ENCODE data around the gene NIT1. TPM values are rescaled to one million over a fixed set of nuclear protein-coding genes. Genes with fewer than 3 reads are reported as not detected.

Gene NIT1
- total and polyA plus RNA-seq, 8 donors = 17.9 to 48.4 (median 20.1) TPM

GRCh38 chr1:161091093-161091492 is 26.8 kb upstream of the NIT1 start:
- Histone ChIP-seq H3K36me3 (no peaks in the 10 kb centered on the region), H3K4me1 (peaks cover 0 to 19% (median 14%) of the 10 kb centered on the region in 3 donors), H3K4me3 (no peak overlapping the region), H3K9me3 (no peaks in the 10 kb centered on the region), H3K27me3 (no peaks in the 10 kb centered on the region), H3K27ac (no peak overlapping the region)
- 82 to 87% methylated on average over 5 of the region's 5 CpGs for WGBS, 2 donors
- FAIRE-seq = no peak
- DNase-seq = peak in 1 of 6 donors; percentile 22
- no peak for ATAC-seq
- intact Hi-C loops (cut with DNase I) = loop anchor here in 1 of 3 donors (10.0 kb wide), 1 partner anchor 96 kb away; no protein-coding TSS in a partner anchor
- TF ChIP-seq CTCF (IDR thresholded peaks at IDR 0.05) = no peak

DNA sequence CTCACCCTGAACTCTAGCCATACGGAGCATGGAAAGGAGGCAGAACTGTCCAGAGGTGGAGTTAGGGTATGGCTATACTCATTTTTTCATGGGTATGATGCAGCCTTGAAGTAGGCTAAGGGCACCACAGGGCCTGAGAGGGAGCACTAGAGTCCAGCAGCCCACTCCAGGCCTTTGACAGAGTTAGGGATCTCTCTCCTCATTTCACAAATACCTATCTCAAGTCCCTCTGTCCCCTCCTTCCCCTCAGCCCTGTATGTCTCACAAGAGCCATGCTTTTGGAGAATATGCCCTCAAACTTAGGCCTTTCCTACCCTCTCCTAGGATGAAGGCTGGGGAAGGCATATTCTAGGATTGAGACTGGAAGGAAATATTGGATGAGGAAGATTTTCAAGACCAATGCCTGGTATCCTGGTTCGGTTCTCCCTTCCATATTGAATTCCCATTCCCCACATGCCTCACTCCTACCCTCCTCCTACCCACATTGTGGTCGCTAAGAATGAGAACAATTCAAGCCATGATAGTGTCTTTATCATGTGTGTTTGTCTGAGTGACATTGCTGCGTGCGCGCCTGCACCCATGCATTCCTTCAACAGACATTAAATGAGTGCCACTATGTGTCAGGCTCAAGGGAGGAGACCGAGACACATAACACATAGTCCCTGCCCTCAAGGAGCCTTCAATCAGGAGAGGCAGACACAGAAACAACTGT is 26.0 kb upstream of the NIT1 start:
- ATAC-seq (no peak), FAIRE-seq (no peak), DNase-seq (peak in 1 of 6 donors; percentile 8)
- Histone ChIP-seq H3K4me3 (no peak overlapping the region), H3K4me1 (peaks cover 0 to 15% (median 14%) of the 10 kb centered on the region in 3 donors), H3K27ac (no peak overlapping the region), H3K36me3 (no peaks in the 10 kb centered on the region), H3K9me3 (no peaks in the 10 kb centered on the region), H3K27me3 (no peaks in the 10 kb centered on the region)
- no peak for TF ChIP-seq CTCF (IDR thresholded peaks at IDR 0.05)
- intact Hi-C loops (cut with DNase I) = loop anchor here in 1 of 3 donors (10.0 kb wide), 1 partner anchor 97 kb away; no protein-coding TSS in a partner anchor
- 88 to 95% methylated on average over 7 of the region's 7 CpGs for WGBS, 2 donors

- no peak for FAIRE-seq
- H3K36me3 ChIP-seq = no peaks in the 10 kb centered on the region
- no peak for TF ChIP-seq CTCF (IDR thresholded peaks at IDR 0.05)
Observed at GRCh38 chr1:161092621-161093028, 25.3 kb upstream of the NIT1 start.

DNA sequence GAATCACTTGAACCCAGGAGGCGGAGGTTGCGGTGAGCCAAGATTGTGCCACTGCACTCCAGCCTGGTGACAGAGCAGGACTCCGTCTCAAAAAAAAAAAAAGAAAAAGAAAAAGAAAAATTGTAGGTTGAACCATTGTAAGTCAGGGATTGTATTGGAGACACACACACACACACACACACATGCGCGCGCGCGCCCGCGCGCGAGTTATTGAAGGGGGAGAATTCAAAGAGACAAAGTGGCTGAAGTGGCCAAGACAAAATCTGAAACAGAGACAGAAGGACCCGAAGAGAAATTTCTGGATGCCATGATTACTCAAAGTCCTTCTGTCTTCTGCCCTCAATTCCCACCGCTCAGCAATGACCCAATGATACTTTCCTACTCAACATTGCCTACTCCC is 23.4 kb upstream of the NIT1 start:
- Histone ChIP-seq H3K27ac (no peak overlapping the region), H3K4me3 (no peak overlapping the region), H3K4me1 (peaks cover 0 to 17% (median 12%) of the 10 kb centered on the region in 3 donors), H3K9me3 (no peaks in the 10 kb centered on the region), H3K36me3 (no peaks in the 10 kb centered on the region), H3K27me3 (no peaks in the 10 kb centered on the region)
- TF ChIP-seq CTCF (IDR thresholded peaks at IDR 0.05) = no peak
- DNase-seq (peak in 1 of 6 donors; percentile 10), ATAC-seq (no peak), FAIRE-seq (no peak)
- 90 to 94% methylated on average over 14 of the region's 14 CpGs for WGBS, 2 donors
- intact Hi-C loops (cut with DNase I) = loop anchor here in 1 of 3 donors (10.0 kb wide), 1 partner anchor 100 kb away; no protein-coding TSS in a partner anchor

More at GRCh38 chr1:161092621-161093028, 25.3 kb upstream of the NIT1 start:
- Histone ChIP-seq H3K27me3 (no peaks in the 10 kb centered on the region), H3K27ac (no peak overlapping the region), H3K4me3 (no peak overlapping the region), H3K4me1 (peaks cover 0 to 17% (median 15%) of the 10 kb centered on the region in 3 donors), H3K9me3 (no peaks in the 10 kb centered on the region)
- ATAC-seq (no peak), DNase-seq (peak in 1 of 6 donors; percentile 21)
- WGBS, 2 donors = 71 to 72% methylated on average over 3 of the region's 3 CpGs
- intact Hi-C loops (cut with DNase I) = loop anchor here in 1 of 3 donors (10.0 kb wide), 1 partner anchor 98 kb away; no protein-coding TSS in a partner anchor

DNA sequence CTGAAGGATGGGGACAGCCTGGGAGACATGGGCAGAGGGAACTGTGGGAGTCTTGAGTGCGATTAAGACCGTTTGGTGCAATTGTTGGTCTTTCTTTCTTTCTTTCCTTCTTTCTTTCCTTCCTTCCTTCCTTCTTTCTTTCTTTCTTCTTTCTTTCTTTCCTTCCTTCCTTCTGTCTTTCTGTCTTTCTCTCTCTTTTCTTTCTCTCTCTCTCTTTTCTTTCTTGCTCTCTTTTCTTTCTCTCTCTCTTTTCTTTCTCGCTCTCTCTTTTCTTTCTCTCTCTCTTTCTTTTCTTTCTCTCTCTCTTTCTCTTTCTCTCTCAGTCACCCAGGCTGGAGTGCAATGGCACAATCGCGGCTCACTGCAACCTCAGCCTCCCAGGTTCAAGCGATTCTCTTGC is 22.7 kb upstream of the NIT1 start:
- H3K36me3 ChIP-seq = no peaks in the 10 kb centered on the region
- no peaks in the 10 kb centered on the region for H3K27me3 ChIP-seq
- no peak for FAIRE-seq
- no peak for TF ChIP-seq CTCF (IDR thresholded peaks at IDR 0.05)
- ATAC-seq = no peak
- H3K27ac ChIP-seq = no peak overlapping the region
- DNase-seq = peak in 1 of 6 donors; percentile 12
- H3K4me1 ChIP-seq = peaks cover 0 to 10% (median 4%) of the 10 kb centered on the region in 3 donors
- H3K4me3 ChIP-seq = no peak overlapping the region
- intact Hi-C loops (cut with DNase I) = loop anchor here in 1 of 3 donors (10.0 kb wide), 1 partner anchor 100 kb away; no protein-coding TSS in a partner anchor
- no peaks in the 10 kb centered on the region for H3K9me3 ChIP-seq
- WGBS, 2 donors = 87 to 92% methylated on average over 6 of the region's 6 CpGs
